Smooth muscle cell (in vitro differentiated cells): ENCODE data around the gene ABO. TPM values are rescaled to one million over a fixed set of nuclear protein-coding genes. Genes with fewer than 3 reads are reported as not detected.
"Not testable (repeated sequence)": the region's sequence is repeated elsewhere in the genome, so short reads cannot be mapped to it uniquely, and the experiment has no call there.

Source experiments
- DNase-seq: peaks from one replicate; lab custom pipeline; 2025; ENCODE audit not compliant: unreplicated experiment; lab: John Stamatoyannopoulos, UW
- H2AFZ ChIP-seq: fragments of 200-600 bp; sonication (generic); 2 replicates; pipeline ENCODE4 v1.6.0; 2016; ENCODE audit warnings: antibody characterized with exemption, low read depth, mild to moderate bottlenecking
- H3F3A ChIP-seq: fragments of 200-600 bp; sonication (generic); 2 replicates; pipeline ENCODE4 v1.6.0; 2017; ENCODE audit warnings: antibody characterized with exemption, low read depth
- H3K27ac ChIP-seq: fragments of 200-600 bp; sonication (generic); 2 replicates; pipeline ENCODE4 v1.5.1; 2016; ENCODE audit warnings: low read depth, mild to moderate bottlenecking
- H3K27me3 ChIP-seq: fragments of 200-600 bp; sonication (generic); 2 replicates; pipeline ENCODE4 v1.6.1; 2016; ENCODE audit warnings: low read depth, mild to moderate bottlenecking
- H3K36me3 ChIP-seq: fragments of 200-600 bp; sonication (generic); 2 replicates; pipeline ENCODE4 v1.5.1; 2016; ENCODE audit warnings: low read depth
- H3K4me1 ChIP-seq: fragments of 200-600 bp; sonication (generic); 2 replicates; pipeline ENCODE4 v1.5.1; 2016; ENCODE audit warnings: low read depth
- H3K4me2 ChIP-seq: fragments of 200-600 bp; sonication (generic); 2 replicates; pipeline ENCODE4 v1.6.0; 2016; ENCODE audit warnings: mild to moderate bottlenecking
- H3K4me3 ChIP-seq: fragments of 200-600 bp; sonication (generic); 2 replicates; pipeline ENCODE4 v1.5.1; 2016; ENCODE audit warnings: mild to moderate bottlenecking
- H3K79me2 ChIP-seq: fragments of 200-600 bp; sonication (generic); 2 replicates; pipeline ENCODE4 v1.6.0; 2016; ENCODE audit warnings: low read depth, mild to moderate bottlenecking
- H3K9ac ChIP-seq: fragments of 200-600 bp; sonication (generic); 2 replicates; pipeline ENCODE4 v1.6.0; 2016; ENCODE audit warnings: low read depth
- H3K9me3 ChIP-seq: fragments of 200-600 bp; sonication (generic); replicated peaks from 2 replicates; pipeline ENCODE4 v1.5.1; 2016; ENCODE audit warnings: low read depth
- H4K20me1 ChIP-seq: fragments of 200-600 bp; sonication (generic); 2 replicates; pipeline ENCODE4 v1.6.0; 2016; ENCODE audit warnings: low read depth
- WGBS: methylation state at CpG from one replicate; pipeline ENCODE4 v1.1.7; 2016; ENCODE audit warnings: low lambda C conversion rate; 5-methylcytosine and 5-hydroxymethylcytosine counted together
- polyA plus RNA-seq: library from polyadenylated mRNA; unstranded; fragments of >200 nt; fragmentation: Nextera tagmentation; extraction: Ambion mirVana; gene quantifications from 2 replicates; pipeline ENCODE4 v1.2.1, GENCODE V29; 2016
- total RNA-seq: library from RNA; depleted of rRNA; stranded (reverse); fragments of >200 nt; gene quantifications from 2 replicates; pipeline ENCODE4 v1.2.3, GENCODE V29; 2014
- TF ChIP-seq, protein P1 (sequence below): fragments of 200-600 bp; sonication (generic); IDR thresholded peaks from 2 replicates; pipeline ENCODE4 v1.5.1; 2017; ENCODE audit warnings: borderline replicate concordance, mild to moderate bottlenecking, antibody characterized with exemption; ENCODE audit not compliant: insufficient read depth, poor library complexity, severe bottlenecking

The ABO gene
- total and polyA plus RNA-seq, 2 experiments from 2014 or later = 0.37 to 1.0 TPM

DNA sequence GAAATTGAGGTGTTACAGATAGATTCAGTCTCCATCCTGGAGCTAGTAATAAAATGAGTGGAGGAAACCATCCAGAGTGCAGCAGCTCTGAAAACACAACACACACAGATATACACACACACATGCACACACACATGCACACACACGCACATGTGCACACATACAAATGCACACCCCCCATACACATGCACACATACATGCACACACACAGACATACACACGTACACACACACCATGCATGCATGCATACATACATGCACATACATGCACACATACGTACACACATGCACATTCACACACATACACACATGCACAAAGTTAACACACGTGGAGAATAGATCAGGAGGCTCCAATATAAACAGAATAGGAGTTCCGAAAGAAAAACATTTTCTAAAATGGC lies 44.9 kb downstream of the ABO start:
- Histone ChIP-seq H3K4me1 (no peaks in the 10 kb centered on the region), H3K4me3 (no peak overlapping the region), H3F3A (no peaks in the 10 kb centered on the region), H3K9me3 (no peaks in the 10 kb centered on the region), H3K27me3 (no peaks in the 10 kb centered on the region), H3K9ac (no peak overlapping the region), H3K36me3 (no peaks in the 10 kb centered on the region), H3K79me2 (no peaks in the 10 kb centered on the region), H2AFZ (no peak overlapping the region), H4K20me1 (no peaks in the 10 kb centered on the region), H3K4me2 (no peak overlapping the region), H3K27ac (no peak overlapping the region)
- DNase-seq = no peak
- 83% methylated on average over 5 of the region's 5 CpGs for WGBS
- TF ChIP-seq, protein P1, sequence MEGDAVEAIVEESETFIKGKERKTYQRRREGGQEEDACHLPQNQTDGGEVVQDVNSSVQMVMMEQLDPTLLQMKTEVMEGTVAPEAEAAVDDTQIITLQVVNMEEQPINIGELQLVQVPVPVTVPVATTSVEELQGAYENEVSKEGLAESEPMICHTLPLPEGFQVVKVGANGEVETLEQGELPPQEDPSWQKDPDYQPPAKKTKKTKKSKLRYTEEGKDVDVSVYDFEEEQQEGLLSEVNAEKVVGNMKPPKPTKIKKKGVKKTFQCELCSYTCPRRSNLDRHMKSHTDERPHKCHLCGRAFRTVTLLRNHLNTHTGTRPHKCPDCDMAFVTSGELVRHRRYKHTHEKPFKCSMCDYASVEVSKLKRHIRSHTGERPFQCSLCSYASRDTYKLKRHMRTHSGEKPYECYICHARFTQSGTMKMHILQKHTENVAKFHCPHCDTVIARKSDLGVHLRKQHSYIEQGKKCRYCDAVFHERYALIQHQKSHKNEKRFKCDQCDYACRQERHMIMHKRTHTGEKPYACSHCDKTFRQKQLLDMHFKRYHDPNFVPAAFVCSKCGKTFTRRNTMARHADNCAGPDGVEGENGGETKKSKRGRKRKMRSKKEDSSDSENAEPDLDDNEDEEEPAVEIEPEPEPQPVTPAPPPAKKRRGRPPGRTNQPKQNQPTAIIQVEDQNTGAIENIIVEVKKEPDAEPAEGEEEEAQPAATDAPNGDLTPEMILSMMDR = no peak

DNA sequence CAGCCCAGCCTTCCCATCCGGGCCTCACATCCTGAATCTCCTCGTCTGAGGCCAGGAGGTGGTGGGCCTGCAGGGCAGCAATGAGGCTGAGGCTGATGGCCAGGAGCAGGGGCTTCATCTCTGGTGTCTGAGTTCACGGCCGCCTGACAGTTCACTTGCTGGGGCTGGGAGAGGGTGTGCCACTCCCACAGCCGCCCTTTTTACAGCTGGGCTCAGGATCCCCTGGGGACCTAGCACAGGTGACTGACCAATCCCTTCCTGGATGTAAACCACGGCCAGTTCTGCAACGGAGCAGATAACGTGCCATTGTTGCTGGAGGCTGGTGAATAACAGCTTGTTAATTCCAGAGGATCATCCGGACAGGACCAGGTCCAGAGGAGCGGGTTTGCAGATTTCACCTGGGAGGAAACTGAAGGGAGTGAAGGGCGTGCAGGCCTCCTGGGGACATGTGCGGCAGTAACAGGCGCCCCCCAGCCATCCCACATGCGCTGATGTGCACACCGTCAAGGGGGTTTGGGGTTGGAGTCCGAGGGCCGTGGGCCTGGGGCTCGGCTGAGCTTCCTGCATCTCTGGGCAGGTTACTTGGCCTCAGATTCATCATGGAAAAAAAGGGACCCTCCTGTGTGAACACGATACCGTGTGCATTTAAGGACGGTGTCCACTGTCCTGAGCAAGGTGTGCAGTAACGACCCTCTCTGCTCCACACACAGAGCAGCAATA lies 46.4 kb downstream of the ABO start:
- DNase-seq, H3K27me3 ChIP-seq, H3K4me3 ChIP-seq, H3K79me2 ChIP-seq, H3K36me3 ChIP-seq, H3K9me3 ChIP-seq, H2AFZ ChIP-seq, H3K4me1 ChIP-seq, H3F3A ChIP-seq, H3K4me2 ChIP-seq, H3K27ac ChIP-seq, H4K20me1 ChIP-seq, H3K9ac ChIP-seq: not testable (repeated sequence)
- 88% methylated on average over 22 of the region's 22 CpGs for WGBS

DNA sequence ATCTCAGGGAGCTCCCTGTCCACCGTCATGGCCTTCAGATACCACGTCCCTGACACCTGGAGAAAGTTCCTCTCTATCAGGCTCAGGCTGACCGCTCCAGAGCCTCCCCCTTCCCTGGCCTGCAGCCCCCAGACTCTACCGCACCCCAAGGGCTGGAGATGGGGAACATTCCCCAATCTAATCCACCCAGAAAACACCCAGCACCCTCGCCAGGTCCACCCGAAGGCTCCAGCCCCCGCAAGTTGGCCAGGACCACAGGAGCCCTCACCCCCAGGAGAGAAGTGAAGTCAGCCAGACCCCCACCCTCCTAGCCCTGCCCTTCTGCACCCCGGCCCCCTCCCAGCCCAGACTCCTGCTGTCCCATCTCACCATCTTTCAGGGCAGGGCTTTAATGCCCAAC lies 47.0 kb downstream of the ABO start:
- not testable (repeated sequence) for H4K20me1 ChIP-seq, H3K9me3 ChIP-seq, H3K27me3 ChIP-seq, H3K79me2 ChIP-seq, H3F3A ChIP-seq, H2AFZ ChIP-seq, H3K9ac ChIP-seq, H3K4me1 ChIP-seq, DNase-seq, H3K27ac ChIP-seq, H3K4me2 ChIP-seq, H3K36me3 ChIP-seq, H3K4me3 ChIP-seq
- WGBS = 95% methylated on average over 8 of the region's 8 CpGs

DNA sequence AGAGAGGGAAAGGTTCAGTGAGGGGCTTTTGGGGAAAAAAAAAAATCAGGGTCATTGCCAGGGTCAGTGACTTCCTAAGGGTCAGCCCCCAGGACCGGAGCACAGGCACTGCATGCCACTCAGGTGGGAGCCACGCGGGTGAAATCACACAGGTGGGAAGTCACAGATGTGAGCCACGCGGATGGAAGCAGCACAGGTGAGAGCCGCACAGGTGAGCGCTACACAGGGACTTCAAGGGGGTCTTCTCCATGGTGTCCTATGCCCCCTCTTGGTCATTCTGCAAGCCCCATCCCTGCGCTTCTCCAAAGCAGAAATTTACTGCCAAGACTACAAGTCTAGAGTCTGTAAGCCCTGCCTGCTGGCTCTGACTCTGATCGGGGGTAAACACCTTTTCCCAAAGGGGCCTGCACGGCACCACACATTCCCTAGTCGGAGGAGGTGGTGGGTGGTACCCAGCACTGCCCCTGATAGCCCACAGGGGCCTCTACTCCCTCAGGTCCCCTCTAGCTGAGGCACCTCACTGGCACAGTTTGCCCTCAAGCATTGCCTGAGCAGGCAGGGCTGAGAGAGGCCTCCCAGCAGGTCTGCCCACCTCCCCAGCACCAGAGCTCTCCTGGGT lies 47.6 kb downstream of the ABO start:
- Histone ChIP-seq H3K79me2 (no peaks in the 10 kb centered on the region), H2AFZ (no peak overlapping the region), H4K20me1 (no peaks in the 10 kb centered on the region), H3K4me1 (no peaks in the 10 kb centered on the region), H3K36me3 (no peaks in the 10 kb centered on the region), H3K4me3 (no peak overlapping the region), H3F3A (no peaks in the 10 kb centered on the region), H3K27ac (no peak overlapping the region), H3K27me3 (no peaks in the 10 kb centered on the region), H3K9me3 (no peaks in the 10 kb centered on the region), H3K9ac (no peak overlapping the region), H3K4me2 (no peak overlapping the region)
- TF ChIP-seq, protein P1 = no peak
- 87% methylated on average over 11 of the region's 11 CpGs for whole genome bisulfite sequencing
- no peak for DNase-seq
